ENCODE data around the gene ITPR2.

DNA sequence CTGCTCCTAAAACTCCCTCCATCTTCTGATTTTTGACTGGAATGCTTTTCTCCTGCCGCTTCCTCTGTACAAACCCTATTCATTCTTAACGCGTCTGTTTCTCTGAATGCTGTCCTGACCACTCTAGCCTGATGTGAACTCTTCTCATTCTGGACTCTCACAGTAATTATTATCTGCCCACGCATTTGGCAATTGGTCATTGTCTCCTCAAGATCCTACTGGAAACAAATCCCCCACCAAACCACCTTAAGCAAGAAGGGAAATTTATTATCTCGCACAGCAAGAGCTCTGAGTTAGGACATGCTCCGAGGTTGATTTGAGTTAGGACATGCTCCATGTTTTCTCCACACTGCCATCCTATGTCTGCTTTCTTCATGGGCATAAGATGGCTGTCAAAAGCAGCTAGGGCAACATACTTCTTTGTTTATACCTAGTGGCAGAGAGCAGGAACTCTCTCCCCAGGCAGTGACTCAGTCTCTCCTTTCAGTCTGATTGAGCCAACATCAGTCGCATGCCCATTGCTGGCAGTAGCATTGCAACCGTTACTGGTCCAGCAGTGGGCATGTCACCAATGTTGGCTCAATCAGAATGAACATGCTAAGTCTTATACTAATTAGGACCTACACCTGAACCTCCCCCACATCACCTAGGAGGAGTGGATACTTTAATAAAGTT lies 535.5 kb downstream of the ITPR2 start:
- TF ChIP-seq, protein P1, sequence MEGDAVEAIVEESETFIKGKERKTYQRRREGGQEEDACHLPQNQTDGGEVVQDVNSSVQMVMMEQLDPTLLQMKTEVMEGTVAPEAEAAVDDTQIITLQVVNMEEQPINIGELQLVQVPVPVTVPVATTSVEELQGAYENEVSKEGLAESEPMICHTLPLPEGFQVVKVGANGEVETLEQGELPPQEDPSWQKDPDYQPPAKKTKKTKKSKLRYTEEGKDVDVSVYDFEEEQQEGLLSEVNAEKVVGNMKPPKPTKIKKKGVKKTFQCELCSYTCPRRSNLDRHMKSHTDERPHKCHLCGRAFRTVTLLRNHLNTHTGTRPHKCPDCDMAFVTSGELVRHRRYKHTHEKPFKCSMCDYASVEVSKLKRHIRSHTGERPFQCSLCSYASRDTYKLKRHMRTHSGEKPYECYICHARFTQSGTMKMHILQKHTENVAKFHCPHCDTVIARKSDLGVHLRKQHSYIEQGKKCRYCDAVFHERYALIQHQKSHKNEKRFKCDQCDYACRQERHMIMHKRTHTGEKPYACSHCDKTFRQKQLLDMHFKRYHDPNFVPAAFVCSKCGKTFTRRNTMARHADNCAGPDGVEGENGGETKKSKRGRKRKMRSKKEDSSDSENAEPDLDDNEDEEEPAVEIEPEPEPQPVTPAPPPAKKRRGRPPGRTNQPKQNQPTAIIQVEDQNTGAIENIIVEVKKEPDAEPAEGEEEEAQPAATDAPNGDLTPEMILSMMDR (IDR thresholded peaks at IDR 0.05; ENCODE audit: insufficient read depth, low read length): no peak
- TF ChIP-seq POLR2AphosphoS5 (IDR thresholded peaks at IDR 0.05; ENCODE audit: low read depth): no peak

Measured in HL-60 (cell line).